ENCODE results near the gene SPHKAP.

The SPHKAP gene

DNA sequence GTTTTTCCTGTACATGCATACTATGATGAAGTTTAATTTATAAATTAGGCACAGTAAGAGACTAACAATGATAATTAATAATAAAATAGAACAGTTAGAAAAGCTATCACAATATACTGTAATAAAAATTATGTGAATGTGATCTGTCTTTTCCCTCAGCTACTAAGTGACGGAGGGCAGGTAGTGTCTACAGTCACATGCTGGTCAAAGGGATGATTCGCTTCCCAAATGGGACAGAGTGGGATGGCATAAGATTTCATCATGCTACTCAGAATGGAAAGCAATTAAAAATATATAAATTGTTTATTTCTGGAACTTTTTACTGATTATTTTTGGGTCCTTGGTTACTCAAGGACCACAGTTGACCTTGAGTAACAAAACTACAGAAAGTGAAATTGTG is 238.5 kb downstream of the SPHKAP start (continued):
- TF ChIP-seq REST (tag by site-specific recombination; IDR thresholded peaks at IDR 0.05) (no peak), ZNF596 (tag by site-specific recombination; IDR thresholded peaks at IDR 0.05) (no peak), BCL6B (tag by site-specific recombination; IDR thresholded peaks at IDR 0.05) (no peak), ZNF701 (tag by site-specific recombination; IDR thresholded peaks at IDR 0.05) (no peak)

DNA sequence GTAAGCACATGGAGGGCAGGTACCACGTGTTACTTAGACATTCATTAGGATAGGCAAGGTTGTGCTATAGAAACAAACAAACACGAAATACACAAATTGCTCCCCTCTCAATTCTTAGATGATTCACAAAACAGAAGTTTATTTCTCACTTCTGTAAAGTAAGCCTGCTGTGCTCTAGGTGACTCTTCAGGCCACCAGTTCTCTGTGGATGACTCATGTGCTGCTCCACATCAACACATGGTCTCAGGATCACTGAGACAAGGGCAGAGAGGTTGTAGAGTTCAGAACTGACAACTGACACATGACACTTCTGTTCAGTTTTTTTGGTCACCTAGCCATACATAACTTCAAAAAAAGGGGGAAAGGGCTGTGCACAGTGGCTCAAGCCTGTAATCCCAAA is 239.5 kb downstream of the SPHKAP start:
- Histone ChIP-seq H3K27ac (ENCODE audit: extremely low read depth, low read depth, low read length) (no peak overlapping the region), H3K9me3 (ENCODE audit: control insufficient read depth, insufficient read depth, low read depth, low read length) (no peaks in the 10 kb centered on the region), H3K4me3 (ENCODE audit: low read depth, low read length) (no peak overlapping the region), H3K36me3 (ENCODE audit: control insufficient read depth in 2 of 2, insufficient read depth in 1 of 2, low read length in 2 of 2) (no peaks in the 10 kb centered on the region), H3K4me1 (ENCODE audit: control insufficient read depth, insufficient read depth, low read length) (no peaks in the 10 kb centered on the region)
- no peak for TF ChIP-seq ZNF664 (tag by site-specific recombination; IDR thresholded peaks at IDR 0.05)
- no peak for TF ChIP-seq ZNF114 (tag by site-specific recombination; IDR thresholded peaks at IDR 0.05)
- TF ChIP-seq HOXA7 (CRISPR knock-in tag; IDR thresholded peaks at IDR 0.05; ENCODE audit: borderline replicate concordance) = no peak
- TF ChIP-seq, protein P1, sequence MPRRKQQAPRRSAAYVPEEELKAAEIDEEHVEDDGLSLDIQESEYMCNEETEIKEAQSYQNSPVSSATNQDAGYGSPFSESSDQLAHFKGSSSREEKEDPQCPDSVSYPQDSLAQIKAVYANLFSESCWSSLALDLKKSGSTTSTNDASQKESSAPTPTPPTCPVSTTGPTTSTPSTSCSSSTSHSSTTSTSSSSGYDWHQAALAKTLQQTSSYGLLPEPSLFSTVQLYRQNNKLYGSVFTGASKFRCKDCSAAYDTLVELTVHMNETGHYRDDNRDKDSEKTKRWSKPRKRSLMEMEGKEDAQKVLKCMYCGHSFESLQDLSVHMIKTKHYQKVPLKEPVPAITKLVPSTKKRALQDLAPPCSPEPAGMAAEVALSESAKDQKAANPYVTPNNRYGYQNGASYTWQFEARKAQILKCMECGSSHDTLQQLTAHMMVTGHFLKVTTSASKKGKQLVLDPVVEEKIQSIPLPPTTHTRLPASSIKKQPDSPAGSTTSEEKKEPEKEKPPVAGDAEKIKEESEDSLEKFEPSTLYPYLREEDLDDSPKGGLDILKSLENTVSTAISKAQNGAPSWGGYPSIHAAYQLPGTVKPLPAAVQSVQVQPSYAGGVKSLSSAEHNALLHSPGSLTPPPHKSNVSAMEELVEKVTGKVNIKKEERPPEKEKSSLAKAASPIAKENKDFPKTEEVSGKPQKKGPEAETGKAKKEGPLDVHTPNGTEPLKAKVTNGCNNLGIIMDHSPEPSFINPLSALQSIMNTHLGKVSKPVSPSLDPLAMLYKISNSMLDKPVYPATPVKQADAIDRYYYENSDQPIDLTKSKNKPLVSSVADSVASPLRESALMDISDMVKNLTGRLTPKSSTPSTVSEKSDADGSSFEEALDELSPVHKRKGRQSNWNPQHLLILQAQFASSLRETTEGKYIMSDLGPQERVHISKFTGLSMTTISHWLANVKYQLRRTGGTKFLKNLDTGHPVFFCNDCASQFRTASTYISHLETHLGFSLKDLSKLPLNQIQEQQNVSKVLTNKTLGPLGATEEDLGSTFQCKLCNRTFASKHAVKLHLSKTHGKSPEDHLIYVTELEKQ (tag by site-specific recombination; IDR thresholded peaks at IDR 0.05; ENCODE audit: borderline replicate concordance) = no peak
- no peak for TF ChIP-seq ZSCAN4 (tag by site-specific recombination; IDR thresholded peaks at IDR 0.05)
- TF ChIP-seq GLIS1 (tag by site-specific recombination; IDR thresholded peaks at IDR 0.05) = no peak
- TF ChIP-seq ZNF423 (tag by site-specific recombination; IDR thresholded peaks at IDR 0.05) = no peak
- no peak for TF ChIP-seq ZFP41 (tag by site-specific recombination; IDR thresholded peaks at IDR 0.05; ENCODE audit: borderline replicate concordance)
- no peak for TF ChIP-seq ZBTB17 (tag by site-specific recombination; IDR thresholded peaks at IDR 0.05)
- no peak for TF ChIP-seq RBAK (tag by site-specific recombination; IDR thresholded peaks at IDR 0.05)
- no peak for TF ChIP-seq ZNF837 (tag by site-specific recombination; IDR thresholded peaks at IDR 0.05)
- CTCF ChIA-PET = interaction anchor here (0.6 to 1.9 kb wide), 2 partner anchors 52 to 916 kb away, joined by 3 to 6 read pairs; no protein-coding TSS in a partner anchor
- POLR2A ChIA-PET = no interaction called here

Data from HEK293 (cell line).